H9 (cell line): ENCODE results near the gene HPSE. TPM values are rescaled to one million over a fixed set of nuclear protein-coding genes. Genes with fewer than 3 reads are reported as not detected.

Source experiments
- DNase-seq: peaks from one replicate; pipeline ENCODE4 v3.0.0-alpha.2; 2017
- H2AFZ ChIP-seq: one replicate; pipeline ENCODE4 v1.6.1; 2013; ENCODE audit warnings: mild to moderate bottlenecking, low read length, control low read depth, moderate library complexity
- H2AK5ac ChIP-seq: 2 replicates; pipeline ENCODE4 v1.6.1; 2013; ENCODE audit warnings: low read length, control low read depth, mixed read lengths; ENCODE audit not compliant: insufficient read length
- H2BK120ac ChIP-seq: one replicate; pipeline ENCODE4 v1.6.1; 2013; ENCODE audit warnings: low read depth, mild to moderate bottlenecking, low read length, control low read depth, inconsistent platforms; ENCODE audit not compliant: poor library complexity, severe bottlenecking
- H2BK12ac ChIP-seq: 2 replicates; pipeline ENCODE4 v1.6.1; 2013; ENCODE audit warnings: low read length, control low read depth, mixed read lengths, low read depth; ENCODE audit not compliant: insufficient read length
- H2BK15ac ChIP-seq: 2 replicates; pipeline ENCODE4 v1.6.1; 2013; ENCODE audit warnings: low read depth, low read length, control low read depth
- H2BK20ac ChIP-seq: one replicate; pipeline ENCODE4 v1.6.1; 2013; ENCODE audit warnings: low read depth, mild to moderate bottlenecking, low read length, control low read depth, inconsistent platforms; ENCODE audit not compliant: poor library complexity, severe bottlenecking
- H2BK5ac ChIP-seq: 2 replicates; pipeline ENCODE4 v1.6.1; 2013; ENCODE audit warnings: low read length, control low read depth, mixed read lengths; ENCODE audit not compliant: insufficient read length
- H3K14ac ChIP-seq: 2 replicates; pipeline ENCODE4 v1.6.1; 2013; ENCODE audit warnings: low read length, control low read depth; ENCODE audit not compliant: insufficient read depth
- H3K18ac ChIP-seq: 2 replicates; pipeline ENCODE4 v1.6.1; 2013; ENCODE audit warnings: low read depth, mild to moderate bottlenecking, mixed read lengths, low read length, control low read depth; ENCODE audit not compliant: insufficient read length
- H3K23ac ChIP-seq: 2 replicates; pipeline ENCODE4 v1.6.1; 2013; ENCODE audit warnings: low read length, control low read depth, mixed read lengths, low read depth; ENCODE audit not compliant: insufficient read length
- H3K23me2 ChIP-seq: 2 replicates; pipeline ENCODE4 v1.6.1; 2013; ENCODE audit warnings: low read depth, mild to moderate bottlenecking, mixed read lengths, low read length, control low read depth; ENCODE audit not compliant: insufficient read length, poor library complexity, severe bottlenecking
- H3K27ac ChIP-seq: 2 replicates; pipeline ENCODE4 v1.5.1; 2013; ENCODE audit warnings: low read length, control low read depth, mixed read lengths, low read depth; ENCODE audit not compliant: insufficient read length
- H3K27me3 ChIP-seq: 2 replicates; pipeline ENCODE4 v1.6.1; 2013; ENCODE audit warnings: low read length, control low read depth, inconsistent platforms; ENCODE audit not compliant: insufficient read depth
- H3K4ac ChIP-seq: 2 replicates; pipeline ENCODE4 v1.6.1; 2013; ENCODE audit warnings: low read depth, mild to moderate bottlenecking, control low read depth, inconsistent platforms, low read length, moderate library complexity
- H3K4me1 ChIP-seq: 2 replicates; pipeline ENCODE4 v1.6.1; 2013; ENCODE audit warnings: low read length, control low read depth, inconsistent platforms; ENCODE audit not compliant: insufficient read depth
- H3K4me2 ChIP-seq: 2 replicates; pipeline ENCODE4 v1.6.1; 2013; ENCODE audit warnings: low read length, control low read depth, mixed read lengths; ENCODE audit not compliant: insufficient read length, insufficient read depth
- H3K56ac ChIP-seq: 2 replicates; pipeline ENCODE4 v1.6.1; 2013; ENCODE audit warnings: low read depth, mild to moderate bottlenecking, mixed read lengths, low read length, control low read depth; ENCODE audit not compliant: insufficient read length
- H3K79me1 ChIP-seq: 2 replicates; pipeline ENCODE4 v1.6.1; 2013; ENCODE audit warnings: low read depth, mild to moderate bottlenecking, moderate library complexity, low read length, control low read depth, inconsistent platforms; ENCODE audit not compliant: insufficient read depth, poor library complexity, severe bottlenecking
- H3K79me2 ChIP-seq: 2 replicates; pipeline ENCODE4 v1.6.1; 2013; ENCODE audit warnings: low read length, control low read depth, inconsistent platforms; ENCODE audit not compliant: insufficient read depth
- H3K9ac ChIP-seq: 2 replicates; pipeline ENCODE4 v1.6.1; 2013; ENCODE audit warnings: low read length, control low read depth, mixed read lengths; ENCODE audit not compliant: insufficient read length; ENCODE audit errors: extremely low read depth
- H3K9me3 ChIP-seq: one replicate; pipeline ENCODE4 v1.6.1; 2013; ENCODE audit warnings: low read depth, low read length, inconsistent platforms; ENCODE audit not compliant: control insufficient read depth
- H3T11ph ChIP-seq: one replicate; pipeline ENCODE4 v1.6.1; 2013; ENCODE audit warnings: mild to moderate bottlenecking, low read length, control low read depth, inconsistent platforms
- H4K20me1 ChIP-seq: one replicate; pipeline ENCODE4 v1.6.1; 2013; ENCODE audit not compliant: control insufficient read depth, insufficient read length, insufficient read depth
- H4K5ac ChIP-seq: 2 replicates; pipeline ENCODE4 v1.6.1; 2013; ENCODE audit warnings: low read depth, mild to moderate bottlenecking, mixed read lengths, low read length, control low read depth; ENCODE audit not compliant: insufficient read length
- H4K8ac ChIP-seq: replicated peaks from 2 replicates; pipeline ENCODE4 v1.6.1; 2013; ENCODE audit warnings: low read length, control low read depth, mixed read lengths, low read depth; ENCODE audit not compliant: insufficient read length
- H4K91ac ChIP-seq: 2 replicates; pipeline ENCODE4 v1.6.1; 2013; ENCODE audit warnings: low read depth, mild to moderate bottlenecking, moderate library complexity, mixed read lengths, low read length, control low read depth; ENCODE audit not compliant: insufficient read length
- H3K27ac Mint-ChIP-seq, 3 experiments: 2 replicates in 2 of 3; 3 replicates in 1 of 3; pipeline ENCODE4 v1.8.0; 2020 to 2021; ENCODE audit warnings: mixed read lengths in 3 of 3, mild to moderate bottlenecking in 1 of 3, moderate library complexity in 1 of 3
- H3K27me3 Mint-ChIP-seq: 2 replicates; pipeline ENCODE4 v1.8.0; 2021; ENCODE audit warnings: low read depth, mild to moderate bottlenecking, moderate library complexity, mixed read lengths
- H3K36me3 Mint-ChIP-seq, 3 experiments: 2 replicates in 2 of 3; 3 replicates in 1 of 3; pipeline ENCODE4 v1.8.0; 2020 to 2021; ENCODE audit warnings: low read depth in 3 of 3, mixed read lengths in 3 of 3; ENCODE audit not compliant: insufficient read depth in 1 of 3
- H3K4me1 Mint-ChIP-seq, 2 experiments: 2 replicates each; pipeline ENCODE4 v1.8.0; 2020; ENCODE audit warnings: mixed read lengths in 2 of 2
- H3K4me3 Mint-ChIP-seq, 2 experiments: 2 replicates in 1 of 2; 3 replicates in 1 of 2; pipeline ENCODE4 v1.8.0; 2020 to 2021; ENCODE audit warnings: mild to moderate bottlenecking in 2 of 2, mixed read lengths in 2 of 2, moderate library complexity in 1 of 2
- H3K9me3 Mint-ChIP-seq, 2 experiments: 2 replicates in 1 of 2; 3 replicates in 1 of 2; pipeline ENCODE4 v1.8.0; 2020; ENCODE audit warnings: mild to moderate bottlenecking in 2 of 2, mixed read lengths in 2 of 2, moderate library complexity in 1 of 2
- CTCF ChIP-seq: fragments of 200-600 bp; sonication (generic); conservative IDR thresholded peaks from 3 replicates; pipeline ENCODE4 v1.8.0; 2021; ENCODE audit warnings: antibody characterized with exemption, mild to moderate bottlenecking
- WGBS: extraction: QIAGEN DNeasy Blood & Tissue Kit; methylation state at CpG from one replicate; pipeline ENCODE4 v1.1.7; 2013; ENCODE audit warnings: missing lambda C conversion rate, low lambda C conversion rate, mixed read lengths; ENCODE audit not compliant: insufficient read length; ENCODE audit errors: extremely low coverage; 5-methylcytosine and 5-hydroxymethylcytosine counted together
- total RNA-seq: library from RNA; stranded (reverse); gene quantifications from 2 replicates; pipeline ENCODE4 v1.2.1, GENCODE V29; 2021

HPSE gene
- total RNA-seq, 1 experiment from 2014 or later: 2.0 TPM

GRCh38 chr4:83317671-83318070 lies 17.0 kb downstream of the HPSE start:
- H2BK15ac ChIP-seq: no peak overlapping the region
- no peak overlapping the region for H3K23ac ChIP-seq
- no peak overlapping the region for H4K91ac ChIP-seq
- Mint-ChIP-seq H3K4me3 (no peak overlapping the region), H3K4me1 (no peaks in the 10 kb centered on the region), H3K36me3 (no peaks in the 10 kb centered on the region; a peak in 1 of 7 replicates), H3K9me3 (no peaks in the 10 kb centered on the region), H3K27me3 (no peaks in the 10 kb centered on the region; the same call in none of the 2 replicates), H3K27ac (no peak overlapping the region)
- H2BK120ac ChIP-seq: no peak overlapping the region
- H3K18ac ChIP-seq: no peak overlapping the region
- no peak overlapping the region for H2BK12ac ChIP-seq
- H3K4me1 ChIP-seq: no peaks in the 10 kb centered on the region
- TF ChIP-seq CTCF: no peak
- no peak overlapping the region for H2BK5ac ChIP-seq
- no peaks in the 10 kb centered on the region for H4K20me1 ChIP-seq
- no peak overlapping the region for H3K27ac ChIP-seq
- no peaks in the 10 kb centered on the region for H3K23me2 ChIP-seq
- no peak overlapping the region for H3K56ac ChIP-seq
- no peak overlapping the region for H2AFZ ChIP-seq
- no peak overlapping the region for H2BK20ac ChIP-seq
- H3K9me3 ChIP-seq: no peaks in the 10 kb centered on the region
- H3K4ac ChIP-seq: no peak overlapping the region
- H3K27me3 ChIP-seq: no peaks in the 10 kb centered on the region
- H3K4me2 ChIP-seq: no peak overlapping the region
- H3K9ac ChIP-seq: no peak overlapping the region
- no peak overlapping the region for H4K8ac ChIP-seq
- no peaks in the 10 kb centered on the region for H3K79me2 ChIP-seq
- no peak overlapping the region for H2AK5ac ChIP-seq
- H3T11ph ChIP-seq: no peak overlapping the region
- DNase-seq: no peak
- WGBS: no CpG with 5 or more reads among the region's 4 CpGs
- H3K79me1 ChIP-seq: no peaks in the 10 kb centered on the region
- H3K14ac ChIP-seq: no peak overlapping the region
- no peak overlapping the region for H4K5ac ChIP-seq
